HG03060 (cell line): ENCODE measurements around the gene PANK2.
"Not testable (repeated sequence)": the region's sequence is repeated elsewhere in the genome, so short reads cannot be mapped to it uniquely, and the experiment has no call there.

Experiments
- ATAC-seq: cut with Tn5 transposase; IDR thresholded peaks from one replicate; pipeline ENCODE4 v1.9.1; 2021; ENCODE audit warnings: low read depth, moderate number of reproducible peaks; ENCODE audit not compliant: unreplicated experiment

The PANK2 gene

GRCh38 chr20:3925113-3925695, 36.0 kb downstream of the PANK2 start:
- ATAC-seq = no peak

GRCh38 chr20:3925899-3926638, 36.9 kb downstream of the PANK2 start:
- no peak for ATAC-seq

GRCh38 chr20:3927486-3928291, 38.5 kb downstream of the PANK2 start:
- no peak for ATAC-seq

- no peak for ATAC-seq
Measured at GRCh38 chr20:3929713-3930060, 40.5 kb downstream of the PANK2 start.

- ATAC-seq = no peak
Measured at GRCh38 chr20:3930265-3931206, 41.3 kb downstream of the PANK2 start.

- ATAC-seq = no peak
Measured at GRCh38 chr20:3931664-3932063, 42.5 kb downstream of the PANK2 start.

- ATAC-seq = no peak
Measured at GRCh38 chr20:3932277-3932676, 43.1 kb downstream of the PANK2 start.

GRCh38 chr20:3932681-3933080, 43.5 kb downstream of the PANK2 start:
- ATAC-seq = no peak

GRCh38 chr20:3933218-3933617, 44.0 kb downstream of the PANK2 start:
- ATAC-seq = no peak

DNA sequence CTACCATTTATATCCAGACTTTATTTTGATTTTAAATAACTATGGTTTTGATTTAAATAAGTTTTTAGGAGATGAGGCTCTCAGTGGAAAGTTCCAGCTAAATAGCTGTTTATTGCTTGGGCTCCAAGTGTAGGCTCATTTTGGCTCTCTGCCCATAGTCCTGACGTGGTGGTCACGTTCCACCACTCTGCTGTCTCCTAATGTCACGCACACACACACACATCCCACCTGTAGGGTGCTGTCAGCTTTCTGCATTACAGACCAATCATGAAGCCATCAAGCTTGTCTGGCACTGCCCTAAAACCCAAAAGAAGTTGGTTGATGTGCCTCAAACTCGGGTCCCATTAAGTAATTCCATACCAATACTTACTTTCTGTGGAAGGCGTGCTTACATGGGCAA, 45.4 kb downstream of the PANK2 start:
- no peak for ATAC-seq

DNA sequence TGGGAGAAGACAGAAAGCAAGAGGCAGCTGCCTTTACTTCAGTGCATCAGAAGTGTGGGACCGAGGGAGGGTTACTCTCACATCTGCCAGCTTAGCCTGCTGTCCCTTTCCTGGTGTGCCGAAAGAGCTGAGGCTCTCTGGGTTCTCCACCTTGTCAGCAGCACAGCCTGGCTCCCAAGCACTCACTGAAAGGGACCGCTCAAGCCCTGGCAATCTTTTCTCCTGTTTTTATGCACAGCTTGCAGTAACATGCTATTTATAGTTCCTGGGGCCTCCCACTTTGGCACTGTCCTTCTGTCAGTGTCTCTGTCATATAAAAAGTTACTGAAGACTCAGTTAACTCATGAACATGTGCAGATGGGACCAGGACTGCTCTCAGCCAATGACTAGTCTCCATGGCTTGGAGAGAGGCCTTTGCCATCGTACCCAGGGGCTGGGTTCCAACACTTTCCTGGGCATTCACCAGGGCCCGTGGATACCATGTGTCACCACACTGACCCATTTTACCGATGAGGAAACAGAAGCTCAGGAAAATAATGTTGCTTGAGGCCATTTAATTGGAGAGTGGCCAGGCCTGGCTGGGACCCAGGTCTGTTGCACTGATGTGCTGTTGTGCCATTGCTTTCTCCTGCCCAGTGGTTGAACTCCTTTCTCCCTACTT, 46.2 kb downstream of the PANK2 start:
- ATAC-seq = no peak

GRCh38 chr20:3935956-3936340, 46.8 kb downstream of the PANK2 start:
- ATAC-seq = no peak

GRCh38 chr20:3937618-3938017, 48.4 kb downstream of the PANK2 start:
- no peak for ATAC-seq

DNA sequence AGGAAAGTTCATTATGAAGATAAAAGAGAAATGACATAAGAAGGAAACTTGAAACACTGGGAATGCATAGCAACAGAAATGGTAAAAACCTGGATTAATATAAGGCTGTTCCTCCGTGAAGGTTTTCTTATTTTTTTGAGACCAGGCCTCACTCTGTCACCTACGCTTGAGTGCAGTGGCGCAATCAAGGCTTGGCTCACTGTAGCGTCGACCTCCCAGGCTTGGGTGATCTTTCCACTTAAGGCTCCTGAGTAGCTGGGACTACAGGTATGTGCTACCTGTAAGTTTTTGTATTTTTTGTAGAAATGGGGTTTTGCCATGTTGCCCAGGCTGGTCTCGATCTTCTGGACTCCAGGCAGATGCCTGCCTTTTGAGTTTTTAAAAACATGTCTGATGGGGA, 51.7 kb downstream of the PANK2 start:
- ATAC-seq = no peak

GRCh38 chr20:3946666-3947065, 57.5 kb downstream of the PANK2 start:
- ATAC-seq = not testable (repeated sequence)

DNA sequence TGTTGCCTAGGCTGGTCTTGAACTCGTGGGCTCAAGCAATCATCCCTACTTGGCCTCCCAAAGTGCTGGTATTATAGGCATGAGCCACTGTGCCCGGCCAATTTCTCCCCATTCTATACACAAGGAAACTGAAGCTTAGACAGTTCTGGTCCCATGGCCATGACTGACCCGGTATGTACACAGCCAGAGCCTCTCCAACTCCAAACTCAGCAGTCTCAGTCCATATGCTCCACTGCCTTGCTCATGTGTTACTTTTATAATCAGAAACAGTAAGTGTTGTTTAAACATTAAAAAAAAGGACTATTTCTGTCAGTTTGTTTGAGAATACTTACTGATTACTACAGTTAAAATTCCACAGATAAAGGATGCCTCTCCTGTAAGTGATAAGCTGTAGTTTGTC, 75.5 kb downstream of the PANK2 start:
- ATAC-seq = no peak

DNA sequence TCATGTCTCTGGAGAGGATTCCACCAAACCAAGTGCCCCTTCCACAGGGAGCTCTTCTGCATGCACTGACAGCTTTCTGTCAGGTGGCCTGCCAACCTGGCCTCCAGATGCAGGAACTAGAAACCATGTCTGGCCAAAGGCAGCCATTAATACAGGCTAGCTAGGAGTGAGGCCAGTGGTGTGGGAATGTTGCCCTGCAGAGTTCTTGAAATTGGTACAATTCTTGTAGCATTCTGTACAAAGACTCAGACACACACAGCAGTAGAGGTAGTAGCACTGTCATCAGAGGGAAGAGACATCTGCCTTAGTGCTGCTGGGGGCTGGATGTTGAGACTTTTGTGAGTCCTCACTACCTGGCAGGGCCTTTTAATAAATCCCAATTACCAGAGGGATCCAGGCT, 77.4 kb downstream of the PANK2 start:
- no peak for ATAC-seq

GRCh38 chr20:3970016-3970415, 80.8 kb downstream of the PANK2 start:
- no peak for ATAC-seq

GRCh38 chr20:3971145-3971544, 82.0 kb downstream of the PANK2 start:
- ATAC-seq = no peak

GRCh38 chr20:3972161-3972560, 83.0 kb downstream of the PANK2 start:
- ATAC-seq = no peak
